ENCODE results near the gene OR6J1. TPM values are rescaled to one million over a fixed set of nuclear protein-coding genes. Genes with fewer than 3 reads are reported as not detected.
"Not testable (repeated sequence)": the region's sequence is repeated elsewhere in the genome, so short reads cannot be mapped to it uniquely, and the experiment has no call there.

Gene OR6J1
- total RNA-seq, 1 donor = not detected

- Histone ChIP-seq H3K27ac (ENCODE audit: low read depth, low read length) (peak overlapping the region; percentile 99), H2AFZ (ENCODE audit: low read length) (peak overlapping the region; percentile 84), H3K4me3 (ENCODE audit: insufficient read depth, low read length) (peak overlapping the region; percentile 85), H3K4me2 (ENCODE audit: insufficient read depth, low read length) (peak overlapping the region; percentile 92), H3K79me2 (ENCODE audit: insufficient read depth, low read length) (peaks cover 54% of the 10 kb centered on the region), H4K20me1 (ENCODE audit: insufficient read depth, low read length) (peaks cover 13% of the 10 kb centered on the region), H3K27me3 (ENCODE audit: insufficient read depth, low read length) (peaks cover 17% of the 10 kb centered on the region), H3K36me3 (ENCODE audit: insufficient read depth, low read length) (peaks cover 9% of the 10 kb centered on the region), H3K9me3 (ENCODE audit: low read depth, low read length) (no peaks in the 10 kb centered on the region), H3K4me1 (ENCODE audit: insufficient read depth, low read length) (peaks cover 21% of the 10 kb centered on the region)
- TF ChIP-seq, protein P1, sequence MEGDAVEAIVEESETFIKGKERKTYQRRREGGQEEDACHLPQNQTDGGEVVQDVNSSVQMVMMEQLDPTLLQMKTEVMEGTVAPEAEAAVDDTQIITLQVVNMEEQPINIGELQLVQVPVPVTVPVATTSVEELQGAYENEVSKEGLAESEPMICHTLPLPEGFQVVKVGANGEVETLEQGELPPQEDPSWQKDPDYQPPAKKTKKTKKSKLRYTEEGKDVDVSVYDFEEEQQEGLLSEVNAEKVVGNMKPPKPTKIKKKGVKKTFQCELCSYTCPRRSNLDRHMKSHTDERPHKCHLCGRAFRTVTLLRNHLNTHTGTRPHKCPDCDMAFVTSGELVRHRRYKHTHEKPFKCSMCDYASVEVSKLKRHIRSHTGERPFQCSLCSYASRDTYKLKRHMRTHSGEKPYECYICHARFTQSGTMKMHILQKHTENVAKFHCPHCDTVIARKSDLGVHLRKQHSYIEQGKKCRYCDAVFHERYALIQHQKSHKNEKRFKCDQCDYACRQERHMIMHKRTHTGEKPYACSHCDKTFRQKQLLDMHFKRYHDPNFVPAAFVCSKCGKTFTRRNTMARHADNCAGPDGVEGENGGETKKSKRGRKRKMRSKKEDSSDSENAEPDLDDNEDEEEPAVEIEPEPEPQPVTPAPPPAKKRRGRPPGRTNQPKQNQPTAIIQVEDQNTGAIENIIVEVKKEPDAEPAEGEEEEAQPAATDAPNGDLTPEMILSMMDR (IDR thresholded peaks at IDR 0.05; ENCODE audit: extremely low read depth, low read depth, low read length) = no peak
- DNase-seq (ENCODE audit: insufficient read length, low spot score, missing footprints) = no peak
These were observed 55.5 kb downstream of the OR6J1 start for GRCh38 chr14:22588526-22589095.

DNA sequence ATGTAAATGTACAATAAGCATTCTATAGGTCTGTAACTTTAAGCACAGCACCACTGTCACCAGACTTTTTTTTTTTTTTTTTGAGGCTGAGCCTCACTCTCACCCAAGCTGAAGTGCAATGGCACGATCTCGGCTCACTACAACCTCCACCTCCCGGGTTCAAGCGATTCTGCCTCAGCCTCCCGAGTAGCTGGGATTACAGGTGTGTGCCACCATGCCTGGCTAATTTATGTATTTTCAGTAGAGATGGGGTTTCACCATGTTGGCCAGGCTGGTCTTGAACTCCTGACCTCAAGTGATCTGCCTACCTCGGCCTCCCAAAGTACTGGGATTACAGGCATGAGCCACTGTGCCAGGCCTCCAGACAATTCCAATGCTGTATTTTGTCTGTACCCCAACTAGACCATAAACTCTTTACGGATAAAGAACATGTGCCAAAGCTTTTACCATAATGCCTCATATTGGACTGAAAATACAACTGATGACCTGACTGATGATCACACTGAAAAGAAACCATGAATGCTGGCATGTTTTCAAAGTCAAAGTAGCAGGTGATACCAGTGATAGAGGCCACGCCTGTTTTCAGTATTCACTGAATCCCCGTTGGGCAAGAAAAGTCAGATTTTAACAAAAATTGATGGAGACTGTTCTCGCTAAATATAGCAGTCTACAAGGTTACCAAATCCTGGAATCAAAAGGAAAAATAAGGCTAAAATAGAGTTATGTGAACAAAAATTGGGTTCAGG is 56.3 kb downstream of the OR6J1 start:
- peak overlapping the region; percentile 85 for H3K4me3 ChIP-seq (ENCODE audit: insufficient read depth, low read length)
- H2AFZ ChIP-seq (ENCODE audit: low read length); H3K36me3 ChIP-seq (ENCODE audit: insufficient read depth, low read length); DNase-seq (ENCODE audit: insufficient read length, low spot score, missing footprints); H3K9me3 ChIP-seq (ENCODE audit: low read depth, low read length): not testable (repeated sequence)
- H3K4me1 ChIP-seq (ENCODE audit: insufficient read depth, low read length) = peaks cover 21% of the 10 kb centered on the region
- H3K4me2 ChIP-seq (ENCODE audit: insufficient read depth, low read length) = peak overlapping the region; percentile 92
- H3K27ac ChIP-seq (ENCODE audit: low read depth, low read length) = peak overlapping the region; percentile 99
- peaks cover 14% of the 10 kb centered on the region for H4K20me1 ChIP-seq (ENCODE audit: insufficient read depth, low read length)
- H3K27me3 ChIP-seq (ENCODE audit: insufficient read depth, low read length) = peaks cover 10% of the 10 kb centered on the region
- H3K79me2 ChIP-seq (ENCODE audit: insufficient read depth, low read length) = peaks cover 62% of the 10 kb centered on the region

DNA sequence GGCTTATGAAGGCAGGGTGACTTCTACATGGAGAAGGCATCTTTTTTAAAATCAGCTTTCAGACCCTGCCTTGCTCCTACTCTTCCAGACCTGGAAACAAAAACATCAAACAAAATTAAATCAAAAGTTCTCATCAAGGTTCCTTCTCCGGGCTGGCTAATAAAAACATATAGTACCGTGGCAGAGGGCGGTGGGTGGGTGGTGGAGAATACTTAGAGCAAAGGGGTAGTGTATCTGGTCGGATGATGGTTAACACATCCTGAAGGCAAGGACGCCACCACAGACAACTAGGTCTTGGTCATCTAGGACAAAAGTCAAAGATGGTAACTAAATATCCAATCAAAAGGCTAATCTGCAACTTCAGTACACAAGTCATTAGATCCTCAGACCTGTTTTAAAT is 56.9 kb downstream of the OR6J1 start:
- peaks cover 14% of the 10 kb centered on the region for H4K20me1 ChIP-seq (ENCODE audit: insufficient read depth, low read length)
- H3K36me3 ChIP-seq (ENCODE audit: insufficient read depth, low read length) = peaks cover 9% of the 10 kb centered on the region
- peaks cover 67% of the 10 kb centered on the region for H3K79me2 ChIP-seq (ENCODE audit: insufficient read depth, low read length)
- no peak overlapping the region for H2AFZ ChIP-seq (ENCODE audit: low read length)
- H3K27me3 ChIP-seq (ENCODE audit: insufficient read depth, low read length) = peaks cover 4% of the 10 kb centered on the region
- DNase-seq (ENCODE audit: insufficient read length, low spot score, missing footprints) = no peak
- peak overlapping the region; percentile 92 for H3K4me2 ChIP-seq (ENCODE audit: insufficient read depth, low read length)
- TF ChIP-seq, protein P1 (IDR thresholded peaks at IDR 0.05; ENCODE audit: extremely low read depth, low read depth, low read length) = no peak
- H3K27ac ChIP-seq (ENCODE audit: low read depth, low read length) = no peak overlapping the region
- no peaks in the 10 kb centered on the region for H3K9me3 ChIP-seq (ENCODE audit: low read depth, low read length)
- peak overlapping the region; percentile 85 for H3K4me3 ChIP-seq (ENCODE audit: insufficient read depth, low read length)
- peaks cover 21% of the 10 kb centered on the region for H3K4me1 ChIP-seq (ENCODE audit: insufficient read depth, low read length)

DNA sequence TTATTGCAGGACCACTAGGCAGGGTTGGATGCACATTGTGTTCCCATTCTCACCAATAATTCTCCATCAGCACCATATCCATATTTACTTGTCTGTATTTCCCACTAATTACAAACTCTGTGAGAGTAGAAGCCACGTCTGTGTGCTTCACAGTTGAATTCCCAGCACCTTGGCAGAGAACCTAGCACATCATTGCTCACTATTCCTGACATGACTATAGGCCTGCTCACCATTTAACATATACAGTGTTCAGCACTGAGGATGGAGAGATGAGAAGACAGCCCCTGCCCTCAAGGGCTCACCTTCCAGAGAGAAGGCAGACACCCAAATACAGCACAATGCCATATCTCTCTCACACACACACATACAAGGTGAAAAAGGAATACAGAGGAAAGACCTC is 60.2 kb downstream of the OR6J1 start:
- peaks cover 27% of the 10 kb centered on the region for H4K20me1 ChIP-seq (ENCODE audit: insufficient read depth, low read length)
- no peak overlapping the region for H3K4me2 ChIP-seq (ENCODE audit: insufficient read depth, low read length)
- TF ChIP-seq, protein P1 (IDR thresholded peaks at IDR 0.05; ENCODE audit: extremely low read depth, low read depth, low read length) = no peak
- H3K27ac ChIP-seq (ENCODE audit: low read depth, low read length) = no peak overlapping the region
- H3K9me3 ChIP-seq (ENCODE audit: low read depth, low read length) = no peaks in the 10 kb centered on the region
- peaks cover 95% of the 10 kb centered on the region for H3K79me2 ChIP-seq (ENCODE audit: insufficient read depth, low read length)
- H3K27me3 ChIP-seq (ENCODE audit: insufficient read depth, low read length) = no peaks in the 10 kb centered on the region
- peaks cover 9% of the 10 kb centered on the region for H3K36me3 ChIP-seq (ENCODE audit: insufficient read depth, low read length)
- no peak overlapping the region for H2AFZ ChIP-seq (ENCODE audit: low read length)
- DNase-seq (ENCODE audit: insufficient read length, low spot score, missing footprints) = no peak
- peaks cover 17% of the 10 kb centered on the region for H3K4me1 ChIP-seq (ENCODE audit: insufficient read depth, low read length)
- H3K4me3 ChIP-seq (ENCODE audit: insufficient read depth, low read length) = no peak overlapping the region

Other genes with a start within 250 kb of the OR6J1 start
- gene DAD1, start 55.1 kb downstream of the OR6J1 start, total RNA-seq = 213 and 272 TPM in 2 replicates
- 52.1 and 54.2 TPM in 2 replicates for gene ABHD4, start 46.1 kb downstream of the OR6J1 start, total RNA-seq
- gene OXA1L, start 122.3 kb upstream of the OR6J1 start, total RNA-seq = 55.0 and 62.8 TPM in 2 replicates
- 4.3 and 4.7 TPM in 2 replicates for gene SLC7A7, start 171.1 kb upstream of the OR6J1 start, total RNA-seq
- 20.3 and 31.5 TPM in 2 replicates for gene MRPL52, start 185.5 kb upstream of the OR6J1 start, total RNA-seq
- 580 and 649 TPM in 2 replicates for gene MMP14, start 192.2 kb upstream of the OR6J1 start, total RNA-seq
- gene LRP10, start 227.4 kb upstream of the OR6J1 start, total RNA-seq = 147 and 164 TPM in 2 replicates
- gene REM2, start 238.9 kb upstream of the OR6J1 start, total RNA-seq = 0.29 and 0.36 TPM in 2 replicates